K562 (cell line): ENCODE measurements around the gene CCDC138. TPM values are rescaled to one million over a fixed set of nuclear protein-coding genes. Genes with fewer than 3 reads are reported as not detected.

Experiments
- ATAC-seq: fragments of 200-7000 bp; cut with Tn5 transposase; 3 replicates; pipeline ENCODE4 v1.9.1; 2020; ENCODE audit warnings: moderate library complexity
- BruUV-seq: library from RNA; stranded (reverse); fragments of 400-500 nt; replicated peaks from 2 replicates; lab custom pipeline; 2021; lab: Mats Ljungman, UMichigan
- CTCF ChIA-PET: fragments of 300-600 bp; formaldehyde crosslinking; extraction: SDS; loops from one replicate; lab custom pipeline; 2021; ENCODE audit warnings: low intra/inter-chr PET ratio; lab: Yijun Ruan, JAX
- POLR2A ChIA-PET: fragments of 300-600, 350-650 bp; sonication (Branson Sonifier 250); formaldehyde crosslinking; extraction: SDS; loops from one replicate; lab custom pipeline; 2021; ENCODE audit warnings: antibody characterized with exemption, inconsistent platforms; lab: Yijun Ruan, JAX
- DNase-seq, 4 experiments: peaks; one replicate each; pipeline versions ENCODE4 v3.0.0 to v3.0.0-alpha.2; 2011 to 2018; ENCODE audit warnings: low spot score in 3 of 4, mixed read lengths in 3 of 4; ENCODE audit errors: extremely low read depth in 1 of 4
- FAIRE-seq: peaks from 2 replicates; lab custom pipeline; 2011; peaks lifted over from hg19 to GRCh38; lab: Jason Lieb, UNC
- H2AFZ ChIP-seq: 2 replicates; pipeline ENCODE4 v1.6.0; 2011; ENCODE audit warnings: low read depth, low read length, control low read depth, inconsistent platforms
- H3K27ac ChIP-seq: fragments of 200-600 bp; 3 replicates; pipeline ENCODE4 v1.8.0; 2011; ENCODE audit warnings: low read depth, mild to moderate bottlenecking, control low read depth, inconsistent platforms, low read length, moderate library complexity, mixed read lengths; ENCODE audit errors: extremely low read depth
- H3K27me3 ChIP-seq, 2 experiments: fragments of 300-600 bp in 1 of 2; 2 replicates in 1 of 2; 3 replicates in 1 of 2; pipeline versions ENCODE4 v1.6.0 to v1.8.0; 2011; ENCODE audit warnings: inconsistent platforms in 2 of 2, low read length in 2 of 2, mild to moderate bottlenecking in 1 of 2, mixed read lengths in 1 of 2, moderate library complexity in 1 of 2; ENCODE audit not compliant: control insufficient read depth in 2 of 2, insufficient read depth in 2 of 2
- H3K36me3 ChIP-seq: fragments of 300-600 bp; 3 replicates; pipeline ENCODE4 v1.8.0; 2011; ENCODE audit warnings: mild to moderate bottlenecking, low read length, inconsistent platforms; ENCODE audit not compliant: control insufficient read depth, insufficient read depth
- H3K4me1 ChIP-seq, 2 experiments: fragments of 200-600 bp in 1 of 2; replicated peaks in 1 of 2; 2 replicates in 1 of 2; 3 replicates in 1 of 2; pipeline versions ENCODE4 v1.5.1 to v1.8.0; 2011; ENCODE audit warnings: inconsistent platforms in 2 of 2, low read length in 2 of 2, mild to moderate bottlenecking in 1 of 2, mixed read lengths in 1 of 2, moderate library complexity in 1 of 2; ENCODE audit not compliant: control insufficient read depth in 2 of 2, insufficient read depth in 2 of 2
- H3K4me2 ChIP-seq: 2 replicates; pipeline ENCODE4 v1.6.1; 2011; ENCODE audit warnings: low read length, control low read depth, inconsistent platforms, mixed read lengths; ENCODE audit not compliant: insufficient read depth
- H3K4me3 ChIP-seq: fragments of 200-600 bp; sonication (generic), shearing (Covaris generic); 2 replicates; pipeline ENCODE4 v1.5.1; 2016; ENCODE audit warnings: control low read depth, inconsistent platforms
- H3K79me2 ChIP-seq: fragments of 200-600 bp; 3 replicates; pipeline ENCODE4 v1.8.0; 2011; ENCODE audit warnings: low read length, inconsistent platforms; ENCODE audit not compliant: control insufficient read depth, insufficient read depth
- H3K9ac ChIP-seq, 2 experiments: 2 replicates each; pipeline versions ENCODE4 v1.6.0 to v1.6.1; 2011; ENCODE audit warnings: low read depth in 2 of 2, low read length in 2 of 2, control low read depth in 1 of 2, inconsistent platforms in 1 of 2, mild to moderate bottlenecking in 1 of 2, mixed read lengths in 1 of 2; ENCODE audit not compliant: insufficient read depth in 1 of 2
- H3K9me1 ChIP-seq: one replicate; pipeline ENCODE4 v1.6.0; 2011; ENCODE audit warnings: inconsistent platforms, mild to moderate bottlenecking, low read length, moderate library complexity; ENCODE audit not compliant: control insufficient read depth, insufficient read depth
- H3K9me3 ChIP-seq: replicated peaks from 2 replicates; pipeline ENCODE4 v1.5.1; 2011; ENCODE audit warnings: low read depth, low read length, inconsistent platforms; ENCODE audit not compliant: control insufficient read depth, insufficient read depth
- H4K20me1 ChIP-seq: replicated peaks from 2 replicates; pipeline ENCODE4 v1.6.1; 2011; ENCODE audit warnings: low read length, inconsistent platforms, mixed read lengths; ENCODE audit not compliant: control insufficient read depth, insufficient read depth
- LEF1 ChIP-seq: fragments of 450-650 bp; IDR thresholded peaks from 2 replicates; pipeline ENCODE4 v1.6.1; 2016; ENCODE audit warnings: mild to moderate bottlenecking
- PPARD ChIP-seq: fragments of 250-450 bp; sonication (Bioruptor Pico); IDR thresholded peaks from 2 replicates; pipeline ENCODE4 v1.8.0; 2022; ENCODE audit warnings: inconsistent platforms, mild to moderate bottlenecking, moderate library complexity
- SMARCC2 ChIP-seq: fragments of 450-650 bp; IDR thresholded peaks from 2 replicates; pipeline ENCODE4 v1.6.1; 2017; ENCODE audit warnings: antibody characterized with exemption, moderate library complexity, mild to moderate bottlenecking, low read depth
- TCFL5 ChIP-seq: fragments of 250-450 bp; sonication (Bioruptor Pico); conservative IDR thresholded peaks from 2 replicates; pipeline ENCODE4 v1.6.1; 2021; ENCODE audit warnings: mild to moderate bottlenecking, moderate library complexity, matching md5 sums
- ZNF445 ChIP-seq: fragments of 250-450 bp; sonication (Bioruptor Pico); IDR thresholded peaks from 2 replicates; pipeline ENCODE4 v1.4.0; 2020; ENCODE audit warnings: low read depth, mild to moderate bottlenecking, moderate library complexity
- WGBS: fragments of 100-300 bp; shearing (Covaris generic); methylation state at CpG from one replicate; pipeline ENCODE4 v1.1.6; 2016; ENCODE audit warnings: low coverage, mixed read lengths; ENCODE audit not compliant: insufficient coverage; ENCODE audit errors: missing lambda C conversion rate; 5-methylcytosine and 5-hydroxymethylcytosine counted together
- in situ Hi-C: fragments of 300-500 bp; cut with MboI; formaldehyde crosslinking; loops from 4 replicates; pipeline ENCODE4 v1.15.0; 2018; ENCODE audit warnings: inconsistent platforms, mixed read lengths
- intact Hi-C: fragments of 100-400 bp; cut with micrococcal nuclease; formaldehyde crosslinking; loops from 2 replicates; pipeline ENCODE4 v1.14.2; 2022
- polyA plus RNA-seq, 8 experiments: library from polyadenylated mRNA; depleted of rRNA in 4 of 8; stranded (reverse) in 5 of 8; unstranded in 3 of 8; fragments of >200 nt; fragmentation: Nextera tagmentation in 2 of 8; fragmentation: Illumina TruSeq in 1 of 8; extraction: Ambion mirVana in 2 of 8; extraction: Trizol in 1 of 8; gene quantifications; 2 replicates each; pipeline versions ENCODE4 v1.2.1 to v1.2.3, GENCODE V29; 2011 to 2014; ENCODE audit warnings: inconsistent platforms in 1 of 8, missing spikeins in 1 of 8
- total RNA-seq, 7 experiments: library from RNA; depleted of rRNA in 6 of 7; stranded (reverse); fragments of >200 nt in 6 of 7; fragmentation: Illumina TruSeq in 2 of 7; extraction: Trizol in 2 of 7; gene quantifications; 2 replicates each; pipeline versions ENCODE4 v1.2.1 to v1.2.3, GENCODE V29; 2011 to 2021; ENCODE audit warnings: low replicate concordance in 1 of 7
- TF ChIP-seq, protein P1 (sequence below): sonication (generic); formaldehyde crosslinking; IDR thresholded peaks from 2 replicates; pipeline ENCODE4 v1.9.0; 2022; ENCODE audit warnings: mild to moderate bottlenecking, missing genetic modification reagents
- TF ChIP-seq, protein P2 (sequence below): fragments of 150-350 bp; conservative IDR thresholded peaks from 2 replicates; pipeline ENCODE4 v1.6.1; 2014; ENCODE audit warnings: low read length

CCDC138 gene
- total and polyA plus RNA-seq, 9 of the 15 experiments (the other 6 are each of a cell fraction or from before 2014, with no cell fraction given), result 17.5 to 44.6 (median 26.7) TPM

DNA sequence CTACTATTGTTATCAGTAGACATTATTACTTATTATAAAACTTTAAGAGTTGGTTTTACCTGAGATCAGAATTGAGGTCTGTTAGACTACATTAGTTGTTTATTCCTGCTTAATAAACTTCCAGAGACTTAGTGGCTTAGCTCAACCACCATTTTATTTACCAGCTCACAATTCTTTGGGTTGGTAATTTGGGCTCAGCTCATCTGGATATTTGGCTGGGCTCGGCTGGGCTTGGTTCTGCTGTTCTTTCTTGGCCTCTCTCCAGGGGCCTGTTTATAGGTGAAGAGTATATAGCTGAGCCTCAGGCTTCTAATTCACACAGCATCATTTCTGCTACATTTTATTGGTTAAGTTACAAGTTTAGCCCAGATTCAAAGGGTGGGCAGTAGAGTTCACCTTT, 67.9 kb downstream of the CCDC138 start:
- Histone ChIP-seq H3K9me1 (no peaks in the 10 kb centered on the region), H2AFZ (no peak overlapping the region), H3K9me3 (no peaks in the 10 kb centered on the region), H3K9ac (no peak overlapping the region), H3K4me1 (no peaks in the 10 kb centered on the region), H3K4me2 (no peak overlapping the region), H3K27me3 (no peaks in the 10 kb centered on the region), H3K36me3 (peaks cover 48% of the 10 kb centered on the region; the same call in 2 of the 3 replicates), H4K20me1 (no peaks in the 10 kb centered on the region), H3K4me3 (no peak overlapping the region), H3K79me2 (no peaks in the 10 kb centered on the region), H3K27ac (no peak overlapping the region)
- POLR2A ChIA-PET, result interaction anchor here (1.2 kb wide), 1 partner anchor 9 kb away, joined by 3 read pairs; no protein-coding TSS in a partner anchor
- TF ChIP-seq, protein P1, sequence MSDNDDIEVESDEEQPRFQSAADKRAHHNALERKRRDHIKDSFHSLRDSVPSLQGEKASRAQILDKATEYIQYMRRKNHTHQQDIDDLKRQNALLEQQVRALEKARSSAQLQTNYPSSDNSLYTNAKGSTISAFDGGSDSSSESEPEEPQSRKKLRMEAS (CRISPR knock-in tag), result no peak
- TF ChIP-seq PPARD (CRISPR knock-in tag), result no peak
- TF ChIP-seq TCFL5, result no peak
- no peak for TF ChIP-seq ZNF445 (CRISPR knock-in tag)
- TF ChIP-seq, protein P2, sequence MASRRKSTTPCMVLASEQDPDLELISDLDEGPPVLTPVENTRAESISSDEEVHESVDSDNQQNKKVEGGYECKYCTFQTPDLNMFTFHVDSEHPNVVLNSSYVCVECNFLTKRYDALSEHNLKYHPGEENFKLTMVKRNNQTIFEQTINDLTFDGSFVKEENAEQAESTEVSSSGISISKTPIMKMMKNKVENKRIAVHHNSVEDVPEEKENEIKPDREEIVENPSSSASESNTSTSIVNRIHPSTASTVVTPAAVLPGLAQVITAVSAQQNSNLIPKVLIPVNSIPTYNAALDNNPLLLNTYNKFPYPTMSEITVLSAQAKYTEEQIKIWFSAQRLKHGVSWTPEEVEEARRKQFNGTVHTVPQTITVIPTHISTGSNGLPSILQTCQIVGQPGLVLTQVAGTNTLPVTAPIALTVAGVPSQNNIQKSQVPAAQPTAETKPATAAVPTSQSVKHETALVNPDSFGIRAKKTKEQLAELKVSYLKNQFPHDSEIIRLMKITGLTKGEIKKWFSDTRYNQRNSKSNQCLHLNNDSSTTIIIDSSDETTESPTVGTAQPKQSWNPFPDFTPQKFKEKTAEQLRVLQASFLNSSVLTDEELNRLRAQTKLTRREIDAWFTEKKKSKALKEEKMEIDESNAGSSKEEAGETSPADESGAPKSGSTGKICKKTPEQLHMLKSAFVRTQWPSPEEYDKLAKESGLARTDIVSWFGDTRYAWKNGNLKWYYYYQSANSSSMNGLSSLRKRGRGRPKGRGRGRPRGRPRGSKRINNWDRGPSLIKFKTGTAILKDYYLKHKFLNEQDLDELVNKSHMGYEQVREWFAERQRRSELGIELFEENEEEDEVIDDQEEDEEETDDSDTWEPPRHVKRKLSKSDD, result no peak
- no peak for TF ChIP-seq LEF1
- TF ChIP-seq SMARCC2, result no peak
- FAIRE-seq, result no peak
- BruUV-seq, result no TSS peak
- 77% methylated on average over 1 of the region's 1 CpG for WGBS
- DNase-seq, result no peak
- CTCF ChIA-PET, result no interaction called here
- ATAC-seq, result no peak
- intact Hi-C loops, result no loop called here
- in situ Hi-C loops, result no loop called here
